GM21576 (cell line): Measurements from ENCODE around the gene ADAM22.
A peak's percentile ranks its signal among the peaks of the same experiment; 100 is the strongest.
"Not testable (repeated sequence)": the region's sequence is repeated elsewhere in the genome, so short reads cannot be mapped to it uniquely, and the experiment has no call there.

Experiments used
- ATAC-seq: cut with Tn5 transposase; IDR thresholded peaks from one replicate; pipeline ENCODE4 v1.9.1; 2021; ENCODE audit warnings: mild to moderate bottlenecking, moderate library complexity; ENCODE audit not compliant: unreplicated experiment

Gene ADAM22

GRCh38 chr7:88155756-88156155, 221.7 kb downstream of the ADAM22 start:
- no peak for ATAC-seq

GRCh38 chr7:88156356-88156755, 222.3 kb downstream of the ADAM22 start:
- ATAC-seq = no peak

- not testable (repeated sequence) for ATAC-seq
Measured at GRCh38 chr7:88159741-88160140, 225.7 kb downstream of the ADAM22 start.

- no peak for ATAC-seq
Measured at GRCh38 chr7:88165697-88166096, 231.6 kb downstream of the ADAM22 start.

- no peak for ATAC-seq
Measured at GRCh38 chr7:88167223-88167622, 233.2 kb downstream of the ADAM22 start.

- no peak for ATAC-seq
Measured at GRCh38 chr7:88167721-88168120, 233.7 kb downstream of the ADAM22 start.

- ATAC-seq = no peak
Measured at GRCh38 chr7:88169717-88170320, 235.8 kb downstream of the ADAM22 start.

GRCh38 chr7:88172842-88173241, 238.8 kb downstream of the ADAM22 start:
- ATAC-seq = no peak

GRCh38 chr7:88176190-88176589, 242.1 kb downstream of the ADAM22 start:
- ATAC-seq = no peak

- ATAC-seq = no peak
Measured at GRCh38 chr7:88183051-88183450, 249.0 kb downstream of the ADAM22 start.

- peak; percentile 74 for ATAC-seq
Measured at GRCh38 chr7:88184848-88185304, 250.8 kb downstream of the ADAM22 start.

- ATAC-seq = no peak
Measured at GRCh38 chr7:88185650-88186049, 251.6 kb downstream of the ADAM22 start.

- no peak for ATAC-seq
Measured at GRCh38 chr7:88191911-88192310, 257.9 kb downstream of the ADAM22 start.

GRCh38 chr7:88200261-88200660, 266.2 kb downstream of the ADAM22 start:
- ATAC-seq = no peak

- ATAC-seq = no peak
Measured at GRCh38 chr7:88200789-88201188, 266.7 kb downstream of the ADAM22 start.

GRCh38 chr7:88201305-88201704, 267.3 kb downstream of the ADAM22 start:
- ATAC-seq = no peak

GRCh38 chr7:88202278-88202677, 268.2 kb downstream of the ADAM22 start:
- ATAC-seq = no peak

GRCh38 chr7:88202799-88203198, 268.7 kb downstream of the ADAM22 start:
- no peak for ATAC-seq

- no peak for ATAC-seq
Measured at GRCh38 chr7:88203401-88203800, 269.4 kb downstream of the ADAM22 start.

- no peak for ATAC-seq
Measured at GRCh38 chr7:88204525-88205110, 270.6 kb downstream of the ADAM22 start.

- no peak for ATAC-seq
Measured at GRCh38 chr7:88205179-88205578, 271.1 kb downstream of the ADAM22 start.

GRCh38 chr7:88206254-88206653, 272.2 kb downstream of the ADAM22 start:
- ATAC-seq = no peak

- ATAC-seq = no peak
Measured at GRCh38 chr7:88208521-88208920, 274.5 kb downstream of the ADAM22 start.
